Pancreas (tissue), 10 donors: ENCODE measurements around the gene ITK. TPM values are rescaled to one million over a fixed set of nuclear protein-coding genes. Genes with fewer than 3 reads are reported as not detected.

Experiments
- ATAC-seq, 4 donors: fragments of 200-7000 bp; cut with Tn5 transposase; one replicate each; pipeline versions ENCODE4 v1.8.0 to v1.9.1; 2020; ENCODE audit warnings: mild to moderate bottlenecking in 4 of 4, moderate library complexity in 4 of 4
- DNase-seq, 6 donors: peaks; one replicate each; pipeline ENCODE4 v3.0.0-alpha.2; 2020
- FAIRE-seq: peaks from 2 replicates; lab custom pipeline; 2012; peaks lifted over from hg19 to GRCh38; lab: Jason Lieb, UNC
- H3K27ac ChIP-seq, 4 donors: fragments of 200-600 bp; sonication (generic); 1 replicate in 3 of 4; 2 replicates in 1 of 4; pipeline versions ENCODE4 v1.5.0 to v1.8.0; 2020
- H3K27me3 ChIP-seq, 4 donors: fragments of 200-600 bp; one replicate each; pipeline ENCODE4 v1.8.0; 2021
- H3K36me3 ChIP-seq, 3 donors: fragments of 200-600 bp; sonication (generic) in 1 of 3; one replicate each; pipeline versions ENCODE4 v1.5.0 to v1.8.0; 2020 to 2021
- H3K4me1 ChIP-seq, 3 donors: fragments of 200-600 bp; one replicate each; pipeline ENCODE4 v1.8.0; 2021
- H3K4me3 ChIP-seq, 4 donors: fragments of 200-600 bp; sonication (generic) in 2 of 4; one replicate each; pipeline versions ENCODE4 v1.5.0 to v1.8.0; 2020 to 2021
- H3K9me3 ChIP-seq, 4 donors: fragments of 200-600 bp; one replicate each; pipeline ENCODE4 v1.8.0; 2021
- WGBS, 2 donors: extraction: QIAGEN DNeasy Blood & Tissue Kit; methylation state at CpG; one replicate each; pipeline ENCODE4 v1.1.7; 2013; 5-methylcytosine and 5-hydroxymethylcytosine counted together
- intact Hi-C, 3 donors: fragments of 100-400 bp; cut with DNase I; formaldehyde crosslinking; loops; one replicate each; pipeline versions ENCODE4 v1.11.1 to v1.14.2; 2022
- polyA plus RNA-seq, 2 donors: library from polyadenylated mRNA; stranded (reverse); fragments of 200-250 nt; gene quantifications; one replicate each; pipeline ENCODE4 v1.2.3, GENCODE V29; 2013
- total RNA-seq, 6 donors: library from RNA; stranded (reverse); fragmentation: NEBNext Ultra II Directional in 4 of 6; extraction: Animal tissue kit (Norgen Biotek cat#: 25700) in 4 of 6; gene quantifications; one replicate each; pipeline versions ENCODE4 v1.2.1 to v1.2.4, GENCODE V29; 2021 to 2023
- TF ChIP-seq, protein P1 (sequence below), 4 donors: fragments of 200-600 bp; sonication (generic) in 3 of 4; IDR thresholded peaks; one replicate each; pipeline versions ENCODE4 v1.5.0 to v1.8.0; 2021; ENCODE audit warnings: antibody characterized with exemption in 4 of 4
- donor health status: healthy with polysubstance abuse.
- donor health status: DM: no; HTN: no; CAD: no; lungs with moderate emphysema.
- donor health status: DM: no; HTN: no; CAD: no.
- donor health status: control.
- donor health status: control.
- donor health status: Bipolar disorder and iron deficiency.
- donor health status: DM: yes; HTN: yes; CAD: no.
- donor health status: DM: no; HTN: no; CAD: no.
- donor health status: DM: no; HTN: no; CAD: no.
- donor health status: DM: yes; HTN: yes; CAD: no.

ITK gene
- total and polyA plus RNA-seq, 8 donors: 0.26 to 1.3 (median 0.71) TPM

- no peak for FAIRE-seq
- Histone ChIP-seq H3K4me1 (no peaks in the 10 kb centered on the region), H3K4me3 (peak overlapping the region; percentile 68 to 79 (median 70)), H3K27ac (peak overlapping the region in 3 of 4 donors; percentile 28 to 64 (median 52)), H3K9me3 (no peaks in the 10 kb centered on the region), H3K36me3 (no peaks in the 10 kb centered on the region), H3K27me3 (no peaks in the 10 kb centered on the region)
- peak; percentile 68 to 81 (median 74) for ATAC-seq
- DNase-seq: peak; percentile 29 to 86 (median 58)
- intact Hi-C loops: no loop called here
- TF ChIP-seq, protein P1, sequence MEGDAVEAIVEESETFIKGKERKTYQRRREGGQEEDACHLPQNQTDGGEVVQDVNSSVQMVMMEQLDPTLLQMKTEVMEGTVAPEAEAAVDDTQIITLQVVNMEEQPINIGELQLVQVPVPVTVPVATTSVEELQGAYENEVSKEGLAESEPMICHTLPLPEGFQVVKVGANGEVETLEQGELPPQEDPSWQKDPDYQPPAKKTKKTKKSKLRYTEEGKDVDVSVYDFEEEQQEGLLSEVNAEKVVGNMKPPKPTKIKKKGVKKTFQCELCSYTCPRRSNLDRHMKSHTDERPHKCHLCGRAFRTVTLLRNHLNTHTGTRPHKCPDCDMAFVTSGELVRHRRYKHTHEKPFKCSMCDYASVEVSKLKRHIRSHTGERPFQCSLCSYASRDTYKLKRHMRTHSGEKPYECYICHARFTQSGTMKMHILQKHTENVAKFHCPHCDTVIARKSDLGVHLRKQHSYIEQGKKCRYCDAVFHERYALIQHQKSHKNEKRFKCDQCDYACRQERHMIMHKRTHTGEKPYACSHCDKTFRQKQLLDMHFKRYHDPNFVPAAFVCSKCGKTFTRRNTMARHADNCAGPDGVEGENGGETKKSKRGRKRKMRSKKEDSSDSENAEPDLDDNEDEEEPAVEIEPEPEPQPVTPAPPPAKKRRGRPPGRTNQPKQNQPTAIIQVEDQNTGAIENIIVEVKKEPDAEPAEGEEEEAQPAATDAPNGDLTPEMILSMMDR (IDR thresholded peaks at IDR 0.05): no peak
- WGBS, 2 donors: 3 to 5% methylated on average over 24 to 62 of the region's 62 CpGs
Measured at GRCh38 chr5:157266286-157267007, 85.8 kb downstream of the ITK start.

DNA sequence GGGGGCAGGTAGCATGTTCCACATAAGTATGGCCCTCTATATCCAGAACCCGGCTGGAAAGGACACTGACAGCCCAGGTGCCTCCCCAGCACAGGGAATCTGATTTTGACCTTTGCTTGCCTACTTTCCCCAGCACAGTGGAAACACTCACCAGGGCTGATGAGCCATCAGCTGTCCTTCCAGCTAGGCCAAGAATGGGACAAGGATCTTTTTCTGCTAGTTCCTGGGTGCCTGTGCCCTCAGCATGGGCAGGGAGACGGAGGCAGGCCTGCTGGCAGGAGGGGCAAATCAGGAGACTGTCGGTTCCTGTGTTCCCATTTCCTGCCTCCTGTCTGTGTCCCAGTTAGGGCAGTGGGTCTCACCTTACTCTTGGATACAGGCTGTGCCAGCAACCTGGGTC lies 86.4 kb downstream of the ITK start:
- ATAC-seq: no peak
- intact Hi-C loops: no loop called here
- Histone ChIP-seq H3K4me3 (peak overlapping the region in 2 of 4 donors; percentile 72 to 79), H3K36me3 (no peaks in the 10 kb centered on the region), H3K9me3 (no peaks in the 10 kb centered on the region), H3K27ac (no peak overlapping the region), H3K4me1 (no peaks in the 10 kb centered on the region), H3K27me3 (no peaks in the 10 kb centered on the region)
- TF ChIP-seq, protein P1 (IDR thresholded peaks at IDR 0.05): no peak
- no peak for DNase-seq
- no peak for FAIRE-seq
- 81 to 84% methylated on average over 3 of the region's 3 CpGs for WGBS, 2 donors

DNA sequence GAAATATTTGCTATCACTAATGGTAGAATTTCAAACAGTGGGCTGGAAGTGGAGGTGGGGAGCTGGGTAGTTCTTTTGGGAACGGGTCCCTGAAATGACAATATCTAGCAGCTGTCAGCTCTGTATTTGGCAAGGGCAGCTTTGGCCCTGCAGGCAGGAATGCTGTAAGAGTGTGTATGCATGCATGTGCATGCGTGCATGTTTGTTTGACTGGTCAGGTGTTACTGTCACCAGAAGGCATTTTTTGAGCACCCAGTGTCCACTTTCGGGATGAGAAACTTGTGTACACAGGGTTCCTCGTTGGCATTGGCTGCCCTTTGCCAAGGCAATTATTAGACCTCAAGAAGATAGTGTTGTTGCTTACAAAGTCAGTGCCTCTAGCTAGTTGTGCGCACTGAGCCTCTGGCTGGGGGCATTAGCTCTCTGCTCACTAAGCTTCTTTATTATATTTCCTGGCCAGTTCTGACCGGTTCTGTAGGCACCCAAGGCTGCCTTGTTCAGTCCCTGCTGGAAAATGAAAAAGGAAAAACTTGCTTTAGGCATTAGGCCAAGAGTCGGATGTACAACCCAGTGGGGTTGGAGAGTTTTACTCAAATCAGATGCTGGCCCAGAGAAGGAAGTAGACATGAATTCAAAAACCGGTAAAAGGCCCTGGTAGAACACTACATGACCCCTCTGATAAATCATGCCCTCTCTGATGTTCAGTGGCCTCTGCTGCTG lies 87.3 kb downstream of the ITK start:
- Histone ChIP-seq H3K4me1 (no peaks in the 10 kb centered on the region), H3K27me3 (no peaks in the 10 kb centered on the region), H3K36me3 (no peaks in the 10 kb centered on the region), H3K4me3 (peak overlapping the region in 1 of 4 donors; percentile 0), H3K9me3 (no peaks in the 10 kb centered on the region), H3K27ac (peak overlapping the region in 1 of 4 donors; percentile 29)
- intact Hi-C loops: no loop called here
- ATAC-seq: no peak
- 60% methylated on average over 8 of the region's 8 CpGs for WGBS, 2 donors
- TF ChIP-seq, protein P1 (IDR thresholded peaks at IDR 0.05): no peak
- no peak for FAIRE-seq
- no peak for DNase-seq

DNA sequence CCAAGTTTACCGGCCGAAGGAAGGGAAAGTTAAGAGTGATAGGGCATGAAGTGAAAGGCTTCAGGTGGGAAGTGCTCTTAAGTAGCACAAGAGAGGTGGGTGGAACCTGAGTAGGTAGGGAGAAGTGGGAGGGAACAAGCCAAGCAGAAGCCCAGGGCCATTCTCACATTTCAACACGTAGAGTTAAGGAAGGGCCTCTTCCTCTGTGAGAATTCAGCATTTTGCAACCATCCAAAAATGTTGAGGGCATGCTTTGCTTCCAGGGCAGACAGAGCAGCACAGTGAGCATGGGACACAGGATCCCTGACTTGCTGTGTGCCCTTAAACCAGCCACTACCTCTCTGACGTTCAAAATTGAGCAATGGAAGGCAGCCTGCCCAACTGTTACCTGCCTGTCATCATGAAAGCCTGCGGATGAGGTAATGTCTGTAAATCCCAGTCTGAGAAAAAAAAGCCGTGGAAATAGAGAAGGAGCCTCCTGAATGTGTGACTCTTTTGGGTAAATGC lies 88.6 kb downstream of the ITK start:
- no peaks in the 10 kb centered on the region for H3K27me3 ChIP-seq
- H3K4me1 ChIP-seq: no peaks in the 10 kb centered on the region
- TF ChIP-seq, protein P1 (IDR thresholded peaks at IDR 0.05): no peak
- H3K27ac ChIP-seq: peak overlapping the region in 1 of 4 donors; percentile 17
- H3K4me3 ChIP-seq: no peak overlapping the region
- H3K36me3 ChIP-seq: no peaks in the 10 kb centered on the region
- ATAC-seq (no peak), DNase-seq (no peak), FAIRE-seq (no peak)
- intact Hi-C loops: no loop called here
- no peaks in the 10 kb centered on the region for H3K9me3 ChIP-seq
- WGBS, 2 donors: 81 to 84% methylated on average over 6 of the region's 6 CpGs
